GM19397 (cell line): ENCODE data around the gene FKBP11.
A peak's percentile ranks its signal among the peaks of the same experiment; 100 is the strongest.

Source experiments
- ATAC-seq: cut with Tn5 transposase; IDR thresholded peaks from one replicate; pipeline ENCODE4 v1.9.1; 2021; ENCODE audit warnings: mild to moderate bottlenecking, moderate library complexity; ENCODE audit not compliant: unreplicated experiment

The FKBP11 gene

GRCh38 chr12:48925304-48926011, at the start of gene FKBP11:
TSS of gene FKBP11 (minus strand) at chr12:48925492. CDS start at chr12:48925428, 64 bp downstream.
- ATAC-seq, result peak; percentile 68

- no peak for ATAC-seq
Observed at GRCh38 chr12:48973941-48974673, 48.8 kb upstream of the FKBP11 start.

GRCh38 chr12:48973531-48973930, 48.2 kb upstream of the FKBP11 start:
- no peak for ATAC-seq

GRCh38 chr12:48972952-48973483, 47.7 kb upstream of the FKBP11 start:
- ATAC-seq, result no peak

GRCh38 chr12:48972213-48972951, 47.1 kb upstream of the FKBP11 start:
- no peak for ATAC-seq

- ATAC-seq, result no peak
Observed at GRCh38 chr12:48970702-48971334, 45.5 kb upstream of the FKBP11 start.

- ATAC-seq, result no peak
Observed at GRCh38 chr12:48969833-48970701, 44.8 kb upstream of the FKBP11 start.

GRCh38 chr12:48969160-48969771, 44.0 kb upstream of the FKBP11 start:
- ATAC-seq, result no peak

- ATAC-seq, result no peak
Observed at GRCh38 chr12:48968467-48968866, 43.2 kb upstream of the FKBP11 start.

- ATAC-seq, result no peak
Observed at GRCh38 chr12:48967991-48968390, 42.7 kb upstream of the FKBP11 start.

GRCh38 chr12:48966177-48966895, 41.0 kb upstream of the FKBP11 start:
- ATAC-seq, result no peak

GRCh38 chr12:48965298-48965838, 40.1 kb upstream of the FKBP11 start:
- ATAC-seq, result no peak

- ATAC-seq, result no peak
Observed at GRCh38 chr12:48961801-48962200, 36.5 kb upstream of the FKBP11 start.

- no peak for ATAC-seq
Observed at GRCh38 chr12:48961331-48961730, 36.0 kb upstream of the FKBP11 start.

- ATAC-seq, result no peak
Observed at GRCh38 chr12:48960834-48961233, 35.5 kb upstream of the FKBP11 start.

- no peak for ATAC-seq
Observed at GRCh38 chr12:48958049-48958388, 32.7 kb upstream of the FKBP11 start.

- peak; percentile 87 for ATAC-seq
Observed at GRCh38 chr12:48957141-48958048, 32.1 kb upstream of the FKBP11 start, which contains the start of gene ARF3. TSS of gene ARF3 (minus strand) at chr12:48957487. CDS start at chr12:48941095, 16,392 bp downstream.
